Measurements from ENCODE around the gene KCTD16. TPM values are rescaled to one million over a fixed set of nuclear protein-coding genes. Genes with fewer than 3 reads are reported as not detected.

The KCTD16 gene
- total and polyA plus RNA-seq, 10 donors, result under 0.01 to 0.24 (median 0.17) TPM

GRCh38 chr5:144478565-144478964 lies 307.9 kb downstream of the KCTD16 start:
- Histone ChIP-seq H3K36me3 (no peaks in the 10 kb centered on the region), H3K4me3 (no peak overlapping the region), H3K27me3 (replicated peaks in 1 of 7) (no peaks in the 10 kb centered on the region), H3K4me1 (no peaks in the 10 kb centered on the region), H3K27ac (no peak overlapping the region), H3K9me3 (no peaks in the 10 kb centered on the region)
- intact Hi-C loops (cut with DNase I; ENCODE audit: low total_unique reads), result no loop called here
- no peak for TF ChIP-seq POLR2AphosphoS5 (IDR thresholded peaks at IDR 0.05)
- no peak for TF ChIP-seq POLR2A (IDR thresholded peaks at IDR 0.05)
- TF ChIP-seq CTCF (IDR thresholded peaks at IDR 0.05 in 8 of 11, conservative IDR thresholded peaks at IDR 0.05 in 3 of 11), result no peak
- DNase-seq, result no peak

- intact Hi-C loops (cut with DNase I; ENCODE audit: low total_unique reads), result no loop called here
- no peak overlapping the region for H3K4me3 ChIP-seq
- no peak for DNase-seq
- no peaks in the 10 kb centered on the region for H3K4me1 ChIP-seq
- TF ChIP-seq POLR2A (IDR thresholded peaks at IDR 0.05), result no peak
- TF ChIP-seq POLR2AphosphoS5 (IDR thresholded peaks at IDR 0.05), result no peak
- no peak for TF ChIP-seq CTCF (IDR thresholded peaks at IDR 0.05 in 8 of 11, conservative IDR thresholded peaks at IDR 0.05 in 3 of 11)
- no peaks in the 10 kb centered on the region for H3K36me3 ChIP-seq
- no peaks in the 10 kb centered on the region for H3K9me3 ChIP-seq
- H3K27me3 ChIP-seq (replicated peaks in 1 of 7), result peaks cover 0 to 6% (median 0%) of the 10 kb centered on the region in 7 donors
- no peak overlapping the region for H3K27ac ChIP-seq
Measured at GRCh38 chr5:144481861-144482260, 311.2 kb downstream of the KCTD16 start.

- no peak overlapping the region for H3K4me3 ChIP-seq
- H3K27ac ChIP-seq, result no peak overlapping the region
- no peaks in the 10 kb centered on the region for H3K9me3 ChIP-seq
- H3K36me3 ChIP-seq, result no peaks in the 10 kb centered on the region
- H3K4me1 ChIP-seq, result no peaks in the 10 kb centered on the region
- no peak for DNase-seq
- WGBS, 5 donors, result 74 to 90% (median 76%) methylated on average over 9 of the region's 9 CpGs
- intact Hi-C loops (cut with DNase I; ENCODE audit: low total_unique reads), result no loop called here
- TF ChIP-seq POLR2A (IDR thresholded peaks at IDR 0.05), result no peak
- no peak for TF ChIP-seq POLR2AphosphoS5 (IDR thresholded peaks at IDR 0.05)
- no peak for TF ChIP-seq CTCF (IDR thresholded peaks at IDR 0.05 in 8 of 11, conservative IDR thresholded peaks at IDR 0.05 in 3 of 11)
- peaks cover 0 to 7% (median 0%) of the 10 kb centered on the region in 7 donors for H3K27me3 ChIP-seq (replicated peaks in 1 of 7)
Measured at GRCh38 chr5:144484124-144484897, 313.6 kb downstream of the KCTD16 start.

- WGBS, 5 donors, result 81 to 95% (median 86%) methylated on average over 2 of the region's 2 CpGs
- no peak overlapping the region for H3K4me3 ChIP-seq
- no peak for TF ChIP-seq POLR2AphosphoS5 (IDR thresholded peaks at IDR 0.05)
- TF ChIP-seq POLR2A (IDR thresholded peaks at IDR 0.05), result no peak
- TF ChIP-seq CTCF (IDR thresholded peaks at IDR 0.05 in 8 of 11, conservative IDR thresholded peaks at IDR 0.05 in 3 of 11), result no peak
- intact Hi-C loops (cut with DNase I; ENCODE audit: low total_unique reads), result no loop called here
- no peaks in the 10 kb centered on the region for H3K36me3 ChIP-seq
- peaks cover 0 to 7% (median 0%) of the 10 kb centered on the region in 7 donors for H3K27me3 ChIP-seq (replicated peaks in 1 of 7)
- no peak overlapping the region for H3K27ac ChIP-seq
- H3K9me3 ChIP-seq, result peaks cover 0 to 11% (median 4%) of the 10 kb centered on the region in 8 donors
- DNase-seq, result no peak
- no peaks in the 10 kb centered on the region for H3K4me1 ChIP-seq
Measured at GRCh38 chr5:144485540-144485939, 314.9 kb downstream of the KCTD16 start.
